Keratinocyte (primary cell): Measurements from ENCODE around the gene SAMD13. TPM values are rescaled to one million over a fixed set of nuclear protein-coding genes. Genes with fewer than 3 reads are reported as not detected.

Source experiments
- DNase-seq: peaks from one replicate; pipeline ENCODE4 v3.0.0-alpha.2; 2011; ENCODE audit warnings: low read depth, missing footprints, low spot score
- FAIRE-seq: peaks from 2 replicates; lab custom pipeline; 2011; peaks lifted over from hg19 to GRCh38; lab: Jason Lieb, UNC
- H2AFZ ChIP-seq: 2 replicates; pipeline ENCODE4 v1.6.0; 2012; ENCODE audit warnings: low read length, control low read depth, inconsistent platforms; ENCODE audit not compliant: control insufficient read depth
- H3K27ac ChIP-seq: 2 replicates; pipeline ENCODE4 v1.5.1; 2011; ENCODE audit warnings: low read length; ENCODE audit not compliant: control insufficient read depth, insufficient read depth
- H3K27me3 ChIP-seq: 3 replicates; pipeline ENCODE4 v1.6.0; 2011; ENCODE audit warnings: low read length; ENCODE audit not compliant: control insufficient read depth, insufficient read depth; ENCODE audit errors: extremely low read depth
- H3K36me3 ChIP-seq, 2 experiments: 2 replicates in 1 of 2; 3 replicates in 1 of 2; pipeline ENCODE4 v1.5.1; 2011; ENCODE audit warnings: low read length in 2 of 2, mild to moderate bottlenecking in 1 of 2; ENCODE audit not compliant: control insufficient read depth in 2 of 2, insufficient read depth in 2 of 2; ENCODE audit errors: extremely low read depth in 1 of 2
- H3K4me1 ChIP-seq: 3 replicates; pipeline ENCODE4 v1.5.1; 2011; ENCODE audit warnings: low read length; ENCODE audit not compliant: control insufficient read depth, insufficient read depth; ENCODE audit errors: extremely low read depth
- H3K4me2 ChIP-seq: 3 replicates; pipeline ENCODE4 v1.6.0; 2011; ENCODE audit warnings: low read depth, low read length; ENCODE audit not compliant: control insufficient read depth, insufficient read depth; ENCODE audit errors: extremely low read depth
- H3K4me3 ChIP-seq, 3 experiments: fragments of 200-600 bp in 1 of 3; sonication (generic) in 1 of 3; 2 replicates in 2 of 3; 3 replicates in 1 of 3; pipeline ENCODE4 v1.5.1; 2011 to 2016; ENCODE audit warnings: low read length in 3 of 3, mild to moderate bottlenecking in 3 of 3, control low read depth in 2 of 3, inconsistent platforms in 1 of 3, low read depth in 1 of 3, mixed read lengths in 1 of 3, mixed run types in 1 of 3, moderate library complexity in 1 of 3; ENCODE audit not compliant: control insufficient read depth in 2 of 3, insufficient read depth in 2 of 3; ENCODE audit errors: extremely low read depth in 1 of 3
- H3K79me2 ChIP-seq: 2 replicates; pipeline ENCODE4 v1.6.0; 2012; ENCODE audit warnings: low read length; ENCODE audit not compliant: control insufficient read depth, insufficient read depth
- H3K9ac ChIP-seq: 3 replicates; pipeline ENCODE4 v1.6.0; 2011; ENCODE audit warnings: low read length; ENCODE audit not compliant: control insufficient read depth, insufficient read depth; ENCODE audit errors: extremely low read depth
- H3K9me1 ChIP-seq: 3 replicates; pipeline ENCODE4 v1.6.0; 2011; ENCODE audit warnings: low read length; ENCODE audit not compliant: control insufficient read depth, insufficient read depth; ENCODE audit errors: extremely low read depth
- H3K9me3 ChIP-seq: 2 replicates; pipeline ENCODE4 v1.5.1; 2012; ENCODE audit warnings: low read depth, low read length; ENCODE audit not compliant: control insufficient read depth
- H4K20me1 ChIP-seq: 3 replicates; pipeline ENCODE4 v1.6.0; 2011; ENCODE audit warnings: low read length; ENCODE audit not compliant: control insufficient read depth, insufficient read depth; ENCODE audit errors: extremely low read depth
- CTCF ChIP-seq, 3 experiments: IDR thresholded peaks in 1 of 3; conservative IDR thresholded peaks in 1 of 3; optimal IDR thresholded peaks in 1 of 3; 2 replicates in 2 of 3; 3 replicates in 1 of 3; pipeline versions ENCODE3 to v1.5.1; 2011; ENCODE audit warnings: low read length in 3 of 3, mild to moderate bottlenecking in 3 of 3, moderate library complexity in 2 of 3, control low read depth in 1 of 3, inconsistent platforms in 1 of 3; ENCODE audit not compliant: insufficient read depth in 2 of 3; ENCODE audit errors: extremely low read depth in 1 of 3
- EZH2 ChIP-seq: IDR thresholded peaks from one replicate; pipeline ENCODE4 v1.6.1; 2012; ENCODE audit warnings: inconsistent platforms, mild to moderate bottlenecking, low read length, moderate library complexity
- dilution Hi-C: fragments of 300-500 bp; cut with MboI; formaldehyde crosslinking; loops from one replicate; pipeline ENCODE4 v1.7.0; 2020; ENCODE audit warnings: low sequenced_read_pairs; ENCODE audit not compliant: extremely low pct_ligation_motif_present
- polyA plus RNA-seq, 5 experiments: library from polyadenylated mRNA; depleted of rRNA in 3 of 5; stranded (reverse) in 3 of 5; stranded (forward) in 1 of 5; unstranded in 1 of 5; fragments of >200 nt; gene quantifications; 1 replicate in 1 of 5; 2 replicates in 3 of 5; 3 replicates in 1 of 5; pipeline versions ENCODE4 v1.2.1 to v1.2.3, GENCODE V29; 2011 to 2012; ENCODE audit warnings: missing spikeins in 2 of 5, low read depth in 1 of 5, low replicate concordance in 1 of 5

Gene SAMD13
- polyA plus RNA-seq, 1 donor (not counting 4 experiments of a cell fraction or from before 2014, with no cell fraction given), result 0.75 TPM

GRCh38 chr1:84259376-84259775 is 42.1 kb upstream of the SAMD13 start:
- TF ChIP-seq CTCF (optimal IDR thresholded peaks at IDR 0.05 in 1 of 3, IDR thresholded peaks at IDR 0.05 in 1 of 3, conservative IDR thresholded peaks at IDR 0.05 in 1 of 3; ENCODE audit: extremely low read depth in 1 of 3, insufficient read depth in 2 of 3, low read length in 3 of 3), result no peak
- TF ChIP-seq EZH2, result no peak
- Histone ChIP-seq H3K9me3 (no peaks in the 10 kb centered on the region), H3K4me3 (no peak overlapping the region), H3K9me1 (no peaks in the 10 kb centered on the region), H3K27me3 (peaks cover 3% of the 10 kb centered on the region), H3K9ac (no peak overlapping the region), H3K4me1 (peaks cover 1% of the 10 kb centered on the region), H3K27ac (no peak overlapping the region), H3K4me2 (no peak overlapping the region), H4K20me1 (no peaks in the 10 kb centered on the region), H3K79me2 (no peaks in the 10 kb centered on the region), H3K36me3 (no peaks in the 10 kb centered on the region), H2AFZ (no peak overlapping the region)
- DNase-seq (no peak), FAIRE-seq (no peak)
- dilution Hi-C loops, result no loop called here

DNA sequence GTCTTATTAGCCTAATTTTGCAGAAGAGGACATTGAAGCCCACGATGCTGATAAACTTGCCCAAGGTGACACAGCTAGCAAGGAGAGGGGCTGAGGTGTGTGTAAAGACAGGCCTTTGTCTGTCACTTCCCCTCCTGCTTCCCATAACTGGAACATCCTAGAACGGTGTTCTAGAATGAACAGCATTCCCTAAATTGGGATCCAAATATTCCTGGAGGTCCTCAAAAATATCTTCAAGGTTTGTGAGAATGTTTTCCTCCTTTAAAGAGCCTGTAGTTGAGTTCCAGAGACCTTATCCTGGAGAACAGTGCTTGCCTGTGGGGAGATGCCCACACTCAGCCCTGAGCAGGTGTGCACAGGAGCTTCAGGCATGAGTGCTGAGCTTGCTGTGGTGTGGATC is 41.5 kb upstream of the SAMD13 start:
- Histone ChIP-seq H4K20me1 (no peaks in the 10 kb centered on the region), H3K9me1 (no peaks in the 10 kb centered on the region), H3K79me2 (no peaks in the 10 kb centered on the region), H3K9me3 (no peaks in the 10 kb centered on the region), H3K9ac (no peak overlapping the region), H2AFZ (no peak overlapping the region), H3K4me1 (no peaks in the 10 kb centered on the region), H3K4me3 (no peak overlapping the region), H3K4me2 (no peak overlapping the region), H3K36me3 (no peaks in the 10 kb centered on the region), H3K27ac (no peak overlapping the region), H3K27me3 (peaks cover 3% of the 10 kb centered on the region)
- DNase-seq, result no peak
- TF ChIP-seq CTCF (optimal IDR thresholded peaks at IDR 0.05 in 1 of 3, IDR thresholded peaks at IDR 0.05 in 1 of 3, conservative IDR thresholded peaks at IDR 0.05 in 1 of 3; ENCODE audit: extremely low read depth in 1 of 3, insufficient read depth in 2 of 3, low read length in 3 of 3) (no peak), EZH2 (no peak)
- no peak for FAIRE-seq
- dilution Hi-C loops, result no loop called here
